K562 (cell line): Measurements from ENCODE around the gene GAL. TPM values are rescaled to one million over a fixed set of nuclear protein-coding genes. Genes with fewer than 3 reads are reported as not detected.

Experiments
- ATAC-seq: fragments of 200-7000 bp; cut with Tn5 transposase; 3 replicates; pipeline ENCODE4 v1.9.1; 2020; ENCODE audit warnings: moderate library complexity
- BruUV-seq: library from RNA; stranded (reverse); fragments of 400-500 nt; replicated peaks from 2 replicates; lab custom pipeline; 2021; lab: Mats Ljungman, UMichigan
- CTCF ChIA-PET: fragments of 300-600 bp; formaldehyde crosslinking; extraction: SDS; loops from one replicate; lab custom pipeline; 2021; ENCODE audit warnings: low intra/inter-chr PET ratio; lab: Yijun Ruan, JAX
- POLR2A ChIA-PET: fragments of 300-600, 350-650 bp; sonication (Branson Sonifier 250); formaldehyde crosslinking; extraction: SDS; loops from one replicate; lab custom pipeline; 2021; ENCODE audit warnings: antibody characterized with exemption, inconsistent platforms; lab: Yijun Ruan, JAX
- DNase-seq, 4 experiments: peaks; one replicate each; pipeline versions ENCODE4 v3.0.0 to v3.0.0-alpha.2; 2011 to 2018; ENCODE audit warnings: low spot score in 3 of 4, mixed read lengths in 3 of 4; ENCODE audit errors: extremely low read depth in 1 of 4
- FAIRE-seq: peaks from 2 replicates; lab custom pipeline; 2011; peaks lifted over from hg19 to GRCh38; lab: Jason Lieb, UNC
- H2AFZ ChIP-seq: 2 replicates; pipeline ENCODE4 v1.6.0; 2011; ENCODE audit warnings: low read depth, low read length, control low read depth, inconsistent platforms
- H3K27ac ChIP-seq: fragments of 200-600 bp; 3 replicates; pipeline ENCODE4 v1.8.0; 2011; ENCODE audit warnings: low read depth, mild to moderate bottlenecking, control low read depth, inconsistent platforms, low read length, moderate library complexity, mixed read lengths; ENCODE audit errors: extremely low read depth
- H3K27me3 ChIP-seq, 2 experiments: fragments of 300-600 bp in 1 of 2; 2 replicates in 1 of 2; 3 replicates in 1 of 2; pipeline versions ENCODE4 v1.6.0 to v1.8.0; 2011; ENCODE audit warnings: inconsistent platforms in 2 of 2, low read length in 2 of 2, mild to moderate bottlenecking in 1 of 2, mixed read lengths in 1 of 2, moderate library complexity in 1 of 2; ENCODE audit not compliant: control insufficient read depth in 2 of 2, insufficient read depth in 2 of 2
- H3K36me3 ChIP-seq: fragments of 300-600 bp; 3 replicates; pipeline ENCODE4 v1.8.0; 2011; ENCODE audit warnings: mild to moderate bottlenecking, low read length, inconsistent platforms; ENCODE audit not compliant: control insufficient read depth, insufficient read depth
- H3K4me1 ChIP-seq, 2 experiments: fragments of 200-600 bp in 1 of 2; replicated peaks in 1 of 2; 2 replicates in 1 of 2; 3 replicates in 1 of 2; pipeline versions ENCODE4 v1.5.1 to v1.8.0; 2011; ENCODE audit warnings: inconsistent platforms in 2 of 2, low read length in 2 of 2, mild to moderate bottlenecking in 1 of 2, mixed read lengths in 1 of 2, moderate library complexity in 1 of 2; ENCODE audit not compliant: control insufficient read depth in 2 of 2, insufficient read depth in 2 of 2
- H3K4me2 ChIP-seq: 2 replicates; pipeline ENCODE4 v1.6.1; 2011; ENCODE audit warnings: low read length, control low read depth, inconsistent platforms, mixed read lengths; ENCODE audit not compliant: insufficient read depth
- H3K4me3 ChIP-seq: fragments of 200-600 bp; sonication (generic), shearing (Covaris generic); 2 replicates; pipeline ENCODE4 v1.5.1; 2016; ENCODE audit warnings: control low read depth, inconsistent platforms
- H3K79me2 ChIP-seq: fragments of 200-600 bp; 3 replicates; pipeline ENCODE4 v1.8.0; 2011; ENCODE audit warnings: low read length, inconsistent platforms; ENCODE audit not compliant: control insufficient read depth, insufficient read depth
- H3K9ac ChIP-seq, 2 experiments: 2 replicates each; pipeline versions ENCODE4 v1.6.0 to v1.6.1; 2011; ENCODE audit warnings: low read depth in 2 of 2, low read length in 2 of 2, control low read depth in 1 of 2, inconsistent platforms in 1 of 2, mild to moderate bottlenecking in 1 of 2, mixed read lengths in 1 of 2; ENCODE audit not compliant: insufficient read depth in 1 of 2
- H3K9me1 ChIP-seq: one replicate; pipeline ENCODE4 v1.6.0; 2011; ENCODE audit warnings: inconsistent platforms, mild to moderate bottlenecking, low read length, moderate library complexity; ENCODE audit not compliant: control insufficient read depth, insufficient read depth
- H3K9me3 ChIP-seq: replicated peaks from 2 replicates; pipeline ENCODE4 v1.5.1; 2011; ENCODE audit warnings: low read depth, low read length, inconsistent platforms; ENCODE audit not compliant: control insufficient read depth, insufficient read depth
- H4K20me1 ChIP-seq: replicated peaks from 2 replicates; pipeline ENCODE4 v1.6.1; 2011; ENCODE audit warnings: low read length, inconsistent platforms, mixed read lengths; ENCODE audit not compliant: control insufficient read depth, insufficient read depth
- CBFB ChIP-seq: sonication (generic); formaldehyde crosslinking; IDR thresholded peaks from 2 replicates; pipeline ENCODE4 v1.4.0; 2020; ENCODE audit warnings: mild to moderate bottlenecking, missing genetic modification reagents
- CTCF ChIP-seq, 3 experiments: IDR thresholded peaks in 2 of 3; conservative IDR thresholded peaks in 1 of 3; 2 replicates each; pipeline ENCODE4 v1.5.1; 2011 to 2012; ENCODE audit warnings: low read length in 3 of 3, mild to moderate bottlenecking in 3 of 3, control low read depth in 2 of 3, improper control_type of control experiment in 1 of 3, inconsistent platforms in 1 of 3, low read depth in 1 of 3, mixed read lengths in 1 of 3, moderate library complexity in 1 of 3; ENCODE audit not compliant: insufficient read depth in 2 of 3
- E2F4 ChIP-seq: sonication (generic); formaldehyde crosslinking; IDR thresholded peaks from 2 replicates; pipeline ENCODE4 v1.8.0; 2022; ENCODE audit warnings: mild to moderate bottlenecking, low read depth, missing genetic modification reagents
- GTF3C2 ChIP-seq: IDR thresholded peaks from 3 replicates; pipeline ENCODE4 v1.6.1; 2011; ENCODE audit warnings: borderline replicate concordance, mild to moderate bottlenecking, moderate library complexity; ENCODE audit not compliant: insufficient read length; ENCODE audit errors: extremely low read depth
- MAFF ChIP-seq: IDR thresholded peaks from 2 replicates; pipeline ENCODE4 v1.6.1; 2012; ENCODE audit warnings: low read length, improper control_type of control experiment
- MAFG ChIP-seq: fragments of 450-650 bp; conservative IDR thresholded peaks from 2 replicates; pipeline ENCODE4 v1.6.1; 2016; ENCODE audit warnings: missing genetic modification characterization, missing compliant biosample characterization
- MAFK ChIP-seq: IDR thresholded peaks from 2 replicates; pipeline ENCODE4 v1.6.1; 2011; ENCODE audit warnings: low read length, improper control_type of control experiment
- RAD21 ChIP-seq, 2 experiments: fragments of 250-450 bp in 1 of 2; fragments of 450-650 bp in 1 of 2; sonication (Bioruptor Pico) in 1 of 2; formaldehyde crosslinking in 1 of 2; IDR thresholded peaks in 1 of 2; conservative IDR thresholded peaks in 1 of 2; 2 replicates each; pipeline versions ENCODE4 v1.4.0 to v1.8.0; 2020 to 2022; ENCODE audit warnings: mild to moderate bottlenecking in 2 of 2, moderate library complexity in 1 of 2
- ZNF134 ChIP-seq: fragments of 250-450 bp; sonication (Bioruptor Pico); conservative IDR thresholded peaks from 2 replicates; pipeline ENCODE4 v1.4.0; 2020
- ZNF277 ChIP-seq: fragments of 250-450 bp; sonication (Bioruptor Pico); IDR thresholded peaks from 2 replicates; pipeline ENCODE4 v1.8.0; 2022; ENCODE audit warnings: inconsistent platforms, mild to moderate bottlenecking, moderate library complexity, borderline replicate concordance
- ZNF316 ChIP-seq: fragments of 450-650 bp; IDR thresholded peaks from 2 replicates; pipeline ENCODE4 v1.6.1; 2016
- WGBS: fragments of 100-300 bp; shearing (Covaris generic); methylation state at CpG from one replicate; pipeline ENCODE4 v1.1.6; 2016; ENCODE audit warnings: low coverage, mixed read lengths; ENCODE audit not compliant: insufficient coverage; ENCODE audit errors: missing lambda C conversion rate; 5-methylcytosine and 5-hydroxymethylcytosine counted together
- in situ Hi-C: fragments of 300-500 bp; cut with MboI; formaldehyde crosslinking; loops from 4 replicates; pipeline ENCODE4 v1.15.0; 2018; ENCODE audit warnings: inconsistent platforms, mixed read lengths
- intact Hi-C: fragments of 100-400 bp; cut with micrococcal nuclease; formaldehyde crosslinking; loops from 2 replicates; pipeline ENCODE4 v1.14.2; 2022
- polyA plus RNA-seq, 8 experiments: library from polyadenylated mRNA; depleted of rRNA in 4 of 8; stranded (reverse) in 5 of 8; unstranded in 3 of 8; fragments of >200 nt; fragmentation: Nextera tagmentation in 2 of 8; fragmentation: Illumina TruSeq in 1 of 8; extraction: Ambion mirVana in 2 of 8; extraction: Trizol in 1 of 8; gene quantifications; 2 replicates each; pipeline versions ENCODE4 v1.2.1 to v1.2.3, GENCODE V29; 2011 to 2014; ENCODE audit warnings: inconsistent platforms in 1 of 8, missing spikeins in 1 of 8
- total RNA-seq, 7 experiments: library from RNA; depleted of rRNA in 6 of 7; stranded (reverse); fragments of >200 nt in 6 of 7; fragmentation: Illumina TruSeq in 2 of 7; extraction: Trizol in 2 of 7; gene quantifications; 2 replicates each; pipeline versions ENCODE4 v1.2.1 to v1.2.3, GENCODE V29; 2011 to 2021; ENCODE audit warnings: low replicate concordance in 1 of 7

Gene GAL
- total and polyA plus RNA-seq, 9 of the 15 experiments (the other 6 are each of a cell fraction or from before 2014, with no cell fraction given): 10.6 to 119 (median 36.3) TPM

GRCh38 chr11:68690671-68691401, 6.5 kb downstream of the GAL start:
- BruUV-seq: no TSS peak
- H3K27me3 ChIP-seq: peaks cover 0 to 3% of the 10 kb centered on the region in 2 experiments; a peak in 1 of 5 replicates
- no peaks in the 10 kb centered on the region for H4K20me1 ChIP-seq
- H2AFZ ChIP-seq: no peak overlapping the region
- DNase-seq (no peak), ATAC-seq (no peak), FAIRE-seq (peak; percentile 15)
- H3K9ac ChIP-seq: no peak overlapping the region
- ChIA-PET CTCF (no interaction called here), POLR2A (interaction anchor here (0.7 to 1.8 kb wide), 4 partner anchors 11 to 92 kb away, joined by 3 to 6 read pairs (median 4); no protein-coding TSS in a partner anchor)
- H3K79me2 ChIP-seq: no peaks in the 10 kb centered on the region
- peaks cover 4% of the 10 kb centered on the region; the same call in 1 of the 2 replicates for H3K9me3 ChIP-seq
- H3K9me1 ChIP-seq: no peaks in the 10 kb centered on the region
- 78% methylated on average over 16 of the region's 16 CpGs for WGBS
- H3K4me1 ChIP-seq: peaks cover 0 to 10% of the 10 kb centered on the region in 2 experiments; a peak in 2 of 5 replicates
- H3K4me3 ChIP-seq: no peak overlapping the region
- H3K4me2 ChIP-seq: no peak overlapping the region
- intact Hi-C loops: no loop called here
- in situ Hi-C loops: loop anchor here (25.0 kb wide), 1 partner anchor 1154 kb away; no protein-coding TSS in a partner anchor
- no peak overlapping the region for H3K27ac ChIP-seq
- H3K36me3 ChIP-seq: peaks cover 48% of the 10 kb centered on the region
- TF ChIP-seq CTCF (IDR thresholded peaks at IDR 0.05 in 2 of 3, conservative IDR thresholded peaks at IDR 0.05 in 1 of 3; ENCODE audit: insufficient read depth in 2 of 3, low read depth in 1 of 3, low read length in 3 of 3) (peak in 2 of 3 experiments; percentile 2 to 6; a peak in 1 of 6 replicates), E2F4 (CRISPR knock-in tag) (no peak), RAD21 (CRISPR knock-in tag; conservative IDR thresholded peaks at IDR 0.05 in 1 of 2, IDR thresholded peaks at IDR 0.05 in 1 of 2) (peak in 1 of 2 experiments; percentile 18; a peak in 2 of 4 replicates), ZNF277 (CRISPR knock-in tag) (no peak), ZNF316 (peak; percentile 92), MAFK (peak; percentile 78), CBFB (CRISPR knock-in tag) (no peak), GTF3C2 (no peak), MAFF (peak; percentile 79), ZNF134 (CRISPR knock-in tag) (no peak), MAFG (tag) (peak; percentile 75)
